GM19324 (cell line): ENCODE results near the gene FAM216A.
"Not testable (repeated sequence)": the region's sequence is repeated elsewhere in the genome, so short reads cannot be mapped to it uniquely, and the experiment has no call there.

Source experiments
- ATAC-seq: cut with Tn5 transposase; IDR thresholded peaks from one replicate; pipeline ENCODE4 v1.9.1; 2021; ENCODE audit warnings: mild to moderate bottlenecking, moderate library complexity; ENCODE audit not compliant: unreplicated experiment, low FRiP score

FAM216A gene, protein sequence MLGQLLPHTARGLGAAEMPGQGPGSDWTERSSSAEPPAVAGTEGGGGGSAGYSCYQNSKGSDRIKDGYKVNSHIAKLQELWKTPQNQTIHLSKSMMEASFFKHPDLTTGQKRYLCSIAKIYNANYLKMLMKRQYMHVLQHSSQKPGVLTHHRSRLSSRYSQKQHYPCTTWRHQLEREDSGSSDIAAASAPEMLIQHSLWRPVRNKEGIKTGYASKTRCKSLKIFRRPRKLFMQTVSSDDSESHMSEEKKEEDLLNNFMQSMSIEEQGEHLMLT

GRCh38 chr12:110468214-110469048, at the start of gene FAM216A, which contains the start of gene GPN3:
Gene FAM216A (plus strand): TSS chr12:110468845. CDS start chr12:110468876, 31 bp downstream.
Gene GPN3 (minus strand): TSS chr12:110468257. CDS start chr12:110468203, 54 bp downstream.
- peak; percentile 80 for ATAC-seq

- not testable (repeated sequence) for ATAC-seq
Observed at GRCh38 chr12:110420644-110421043, 48.0 kb upstream of the FAM216A start.

GRCh38 chr12:110421159-110421661, 47.4 kb upstream of the FAM216A start:
- ATAC-seq = no peak

GRCh38 chr12:110421701-110422100, 46.9 kb upstream of the FAM216A start:
- ATAC-seq = no peak

- no peak for ATAC-seq
Observed at GRCh38 chr12:110424237-110424636, 44.4 kb upstream of the FAM216A start.

DNA sequence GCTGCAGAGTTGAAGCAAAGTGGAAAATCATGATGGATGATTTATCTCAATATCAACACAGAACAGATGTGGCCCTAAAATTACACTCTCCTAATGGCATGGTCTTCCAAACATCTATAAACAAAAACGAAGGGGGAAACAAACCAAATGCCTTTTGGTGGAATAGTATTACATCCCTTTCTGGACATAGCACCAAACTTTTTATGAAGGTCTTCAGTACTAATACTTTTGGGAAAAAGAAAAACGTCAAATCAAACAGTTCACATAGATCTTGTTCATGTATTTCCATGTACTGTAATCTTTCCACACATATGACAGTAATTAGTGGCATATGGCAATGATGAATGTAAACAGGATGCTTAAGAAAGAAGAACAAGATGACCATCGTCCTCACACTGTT, 42.2 kb upstream of the FAM216A start:
- no peak for ATAC-seq

- ATAC-seq = not testable (repeated sequence)
Observed at GRCh38 chr12:110429676-110430075, 39.0 kb upstream of the FAM216A start.

DNA sequence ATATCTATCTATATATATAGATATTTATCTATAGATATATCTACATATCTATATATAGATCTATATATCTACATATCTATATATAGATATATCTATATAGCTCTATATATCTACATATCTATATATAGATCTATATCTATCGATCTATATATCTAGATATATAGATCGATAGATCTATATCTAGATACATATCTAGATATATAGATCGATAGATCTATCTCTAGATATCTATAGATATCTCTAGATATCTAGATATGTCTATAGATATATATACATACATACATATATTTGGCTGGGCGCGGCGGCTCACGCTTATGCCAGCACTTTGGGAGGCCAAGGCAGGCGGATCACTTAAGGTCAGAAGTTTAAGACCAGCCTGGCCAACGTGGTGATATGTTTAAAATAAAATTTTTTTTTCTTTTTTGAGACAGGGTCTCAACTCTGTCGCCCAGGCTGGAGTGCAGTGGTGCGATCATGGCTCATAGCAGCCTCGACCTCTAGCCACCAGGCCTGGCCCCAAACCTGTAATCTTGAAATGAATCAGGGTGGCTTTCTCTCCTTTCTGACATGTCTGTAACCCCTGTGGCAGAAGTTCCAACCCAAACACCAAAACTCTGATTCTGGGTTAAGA, 36.6 kb upstream of the FAM216A start:
- no peak for ATAC-seq

GRCh38 chr12:110436231-110436630, 32.4 kb upstream of the FAM216A start:
- no peak for ATAC-seq

DNA sequence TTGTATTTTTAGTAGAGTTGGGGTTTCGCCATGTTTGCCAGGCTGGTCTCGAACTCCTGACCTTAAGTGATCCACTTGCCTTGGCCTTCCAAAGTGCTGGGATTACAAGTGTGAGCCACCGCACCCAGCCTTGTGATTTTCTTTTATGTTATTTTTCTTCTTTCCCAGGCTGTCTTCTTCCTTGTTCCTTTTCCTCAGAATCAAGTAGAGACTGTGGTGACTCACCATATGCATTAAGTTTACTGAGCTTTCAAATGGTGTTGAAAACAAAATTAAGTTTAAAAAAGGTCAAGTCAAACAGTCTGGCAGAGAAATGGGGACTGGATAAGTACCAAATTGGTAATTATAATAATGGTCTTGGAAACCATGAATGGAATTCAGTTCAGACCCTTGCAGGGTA, 24.2 kb upstream of the FAM216A start:
- ATAC-seq = no peak

GRCh38 chr12:110449799-110450497, 18.7 kb upstream of the FAM216A start, which contains the start of gene ARPC3:
Gene ARPC3 (minus strand): TSS chr12:110450337. CDS start chr12:110450260, 77 bp downstream.
- peak; percentile 93 for ATAC-seq

DNA sequence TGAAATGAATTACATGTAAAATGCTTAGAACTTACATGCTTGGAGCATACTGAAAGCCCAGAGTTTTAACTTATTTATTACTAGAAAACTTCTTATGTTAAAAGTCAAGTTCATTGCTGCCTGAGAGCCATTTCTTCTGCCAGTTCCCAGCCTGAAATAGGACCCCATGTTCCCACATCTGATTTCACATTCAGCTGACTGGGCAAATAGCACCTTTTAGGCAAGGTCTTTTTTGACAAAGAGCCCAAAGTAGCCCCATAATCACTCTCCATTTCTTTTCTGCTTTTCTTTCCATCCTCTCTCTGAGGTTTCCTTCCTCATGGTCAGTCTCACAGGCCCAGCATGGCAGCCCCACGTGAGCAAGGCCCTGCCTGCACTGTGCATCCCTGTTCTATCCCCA, 17.4 kb upstream of the FAM216A start:
- no peak for ATAC-seq

- ATAC-seq = no peak
Observed at GRCh38 chr12:110453569-110454296, 14.9 kb upstream of the FAM216A start.

GRCh38 chr12:110458756-110459155, 9.9 kb upstream of the FAM216A start:
- ATAC-seq = no peak

GRCh38 chr12:110461189-110461588, 7.5 kb upstream of the FAM216A start:
- ATAC-seq = not testable (repeated sequence)

DNA sequence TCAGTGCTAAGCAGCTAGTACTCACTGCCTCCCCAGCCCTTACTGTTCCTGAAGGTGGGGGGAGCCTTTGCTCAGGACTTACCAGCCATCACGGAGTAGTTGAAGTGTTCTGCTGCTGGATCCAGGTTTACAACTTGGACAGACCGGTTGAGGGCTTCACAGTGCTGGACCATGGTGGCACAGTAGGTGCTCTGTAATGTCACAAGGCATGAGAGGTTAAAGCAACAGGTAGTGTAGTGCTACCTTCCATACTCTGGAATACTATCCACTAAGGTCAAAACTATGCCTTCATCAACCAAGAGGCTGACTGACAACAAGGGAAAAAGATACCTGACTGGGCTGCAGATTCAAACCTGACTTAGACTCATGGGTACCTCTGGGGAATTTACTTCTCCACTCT, 3.6 kb upstream of the FAM216A start:
- ATAC-seq = no peak

GRCh38 chr12:110465765-110466164, 2.9 kb upstream of the FAM216A start:
- not testable (repeated sequence) for ATAC-seq

DNA sequence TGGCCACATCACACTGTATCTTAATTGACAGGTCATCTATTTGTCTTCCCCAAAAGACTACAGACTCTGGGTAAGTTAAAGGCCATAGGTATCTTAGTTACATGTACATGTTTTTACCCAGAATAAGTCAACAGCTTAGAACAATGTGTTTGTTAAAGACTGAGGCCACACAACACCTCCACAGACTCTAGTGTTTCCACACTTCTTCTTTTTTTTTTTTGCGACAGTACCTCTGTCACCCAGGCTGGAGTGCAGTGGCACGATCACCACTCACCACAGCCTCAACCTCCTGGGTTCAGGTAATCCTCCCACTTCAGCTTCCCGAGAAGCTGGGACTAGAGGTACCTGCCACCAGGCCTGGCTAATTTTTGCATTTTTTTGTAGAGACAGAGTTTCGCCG, 1.9 kb upstream of the FAM216A start:
- ATAC-seq = no peak

- ATAC-seq = no peak
Observed at GRCh38 chr12:110467847-110468213, 815 bp upstream of the FAM216A start.

- ATAC-seq = no peak
Observed at GRCh38 chr12:110475426-110475825, 6.8 kb downstream of the FAM216A start.
